Left hindlimb (tissue), 1 donor: ENCODE results near the gene CFAP65.
A peak's percentile ranks its signal among the peaks of the same experiment; 100 is the strongest.

Experiments
- DNase-seq: peaks from one replicate; pipeline ENCODE4 v3.0.0-alpha.2; 2018

Gene CFAP65

GRCh38 chr2:219003979-219004378, 37.3 kb downstream of the CFAP65 start:
- no peak for DNase-seq

GRCh38 chr2:219003267-219003634, 38.1 kb downstream of the CFAP65 start:
- no peak for DNase-seq

- no peak for DNase-seq
Measured at GRCh38 chr2:219002395-219003266, 38.7 kb downstream of the CFAP65 start.

- no peak for DNase-seq
Measured at GRCh38 chr2:219001577-219002394, 39.5 kb downstream of the CFAP65 start.

GRCh38 chr2:219001100-219001576, 40.2 kb downstream of the CFAP65 start:
- DNase-seq: no peak

- DNase-seq: no peak
Measured at GRCh38 chr2:219000569-219000960, 40.8 kb downstream of the CFAP65 start.

GRCh38 chr2:218999881-219000568, 41.3 kb downstream of the CFAP65 start:
- no peak for DNase-seq

- DNase-seq: no peak
Measured at GRCh38 chr2:218999021-218999880, 42.1 kb downstream of the CFAP65 start.

- no peak for DNase-seq
Measured at GRCh38 chr2:218998414-218999002, 42.8 kb downstream of the CFAP65 start.

- no peak for DNase-seq
Measured at GRCh38 chr2:218997731-218998130, 43.6 kb downstream of the CFAP65 start.

- no peak for DNase-seq
Measured at GRCh38 chr2:218996937-218997336, 44.4 kb downstream of the CFAP65 start.

- DNase-seq: peak; percentile 83
Measured at GRCh38 chr2:218995972-218996711, 45.2 kb downstream of the CFAP65 start.

GRCh38 chr2:218995561-218995960, 45.8 kb downstream of the CFAP65 start:
- DNase-seq: no peak

GRCh38 chr2:218993345-218994315, 47.7 kb downstream of the CFAP65 start, which contains the start of gene CRYBA2:
Gene CRYBA2, minus strand, starts transcription at chr2:218993422. Its CDS starts 246 bp downstream, at chr2:218993176.
- DNase-seq: no peak

GRCh38 chr2:218992703-218993344, 48.5 kb downstream of the CFAP65 start:
- no peak for DNase-seq

GRCh38 chr2:218992196-218992595, 49.1 kb downstream of the CFAP65 start:
- no peak for DNase-seq

- DNase-seq: no peak
Measured at GRCh38 chr2:218991674-218992168, 49.6 kb downstream of the CFAP65 start.

- no peak for DNase-seq
Measured at GRCh38 chr2:218990612-218991011, 50.7 kb downstream of the CFAP65 start.

GRCh38 chr2:218990052-218990451, 51.3 kb downstream of the CFAP65 start:
- DNase-seq: no peak
